HG03571 (cell line): ENCODE results near the gene NDUFC2.
"Not testable (repeated sequence)": the region's sequence is repeated elsewhere in the genome, so short reads cannot be mapped to it uniquely, and the experiment has no call there.

ENCODE experiments used
- ATAC-seq: cut with Tn5 transposase; IDR thresholded peaks from one replicate; pipeline ENCODE4 v1.9.1; 2021; ENCODE audit not compliant: unreplicated experiment

NDUFC2 gene

DNA sequence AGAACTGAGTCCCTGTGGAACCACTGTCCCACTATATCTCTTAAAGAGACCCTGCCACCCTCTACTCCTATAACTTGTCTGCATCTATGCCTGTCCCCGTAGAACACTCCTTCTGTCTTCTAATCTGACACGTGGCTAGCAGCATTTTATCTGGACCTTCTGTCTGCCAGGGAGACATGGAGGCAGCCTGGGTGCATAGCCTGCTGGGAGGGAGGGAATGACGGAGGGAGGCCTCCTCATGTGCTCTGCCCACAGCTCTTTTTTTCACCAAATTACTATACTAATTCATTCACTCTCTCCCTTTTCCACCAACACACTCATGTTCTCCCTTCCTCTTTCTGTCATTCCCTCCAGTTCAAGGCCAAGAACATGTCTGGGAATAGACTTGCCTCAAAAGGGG, 23.6 kb downstream of the NDUFC2 start:
- no peak for ATAC-seq

DNA sequence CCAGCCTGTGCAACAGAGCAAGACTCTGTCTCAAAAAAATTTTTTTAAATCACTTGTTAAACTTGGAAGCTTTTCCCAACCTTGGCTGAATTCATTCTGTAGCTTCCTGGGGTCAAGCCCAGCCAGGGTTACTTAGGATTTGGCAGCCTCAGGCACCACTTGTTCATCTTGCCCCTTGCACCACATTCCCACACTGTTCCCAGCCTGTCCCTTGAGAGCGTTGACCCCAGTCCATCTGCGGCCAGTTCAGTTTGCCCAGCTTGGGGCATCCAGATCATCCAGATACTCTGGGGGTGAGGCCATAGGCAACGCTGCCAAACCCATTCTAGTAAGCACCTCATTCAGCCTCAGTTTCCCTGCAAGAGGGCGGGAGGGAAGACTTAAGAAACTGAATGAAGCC, 24.7 kb downstream of the NDUFC2 start:
- ATAC-seq, result no peak

DNA sequence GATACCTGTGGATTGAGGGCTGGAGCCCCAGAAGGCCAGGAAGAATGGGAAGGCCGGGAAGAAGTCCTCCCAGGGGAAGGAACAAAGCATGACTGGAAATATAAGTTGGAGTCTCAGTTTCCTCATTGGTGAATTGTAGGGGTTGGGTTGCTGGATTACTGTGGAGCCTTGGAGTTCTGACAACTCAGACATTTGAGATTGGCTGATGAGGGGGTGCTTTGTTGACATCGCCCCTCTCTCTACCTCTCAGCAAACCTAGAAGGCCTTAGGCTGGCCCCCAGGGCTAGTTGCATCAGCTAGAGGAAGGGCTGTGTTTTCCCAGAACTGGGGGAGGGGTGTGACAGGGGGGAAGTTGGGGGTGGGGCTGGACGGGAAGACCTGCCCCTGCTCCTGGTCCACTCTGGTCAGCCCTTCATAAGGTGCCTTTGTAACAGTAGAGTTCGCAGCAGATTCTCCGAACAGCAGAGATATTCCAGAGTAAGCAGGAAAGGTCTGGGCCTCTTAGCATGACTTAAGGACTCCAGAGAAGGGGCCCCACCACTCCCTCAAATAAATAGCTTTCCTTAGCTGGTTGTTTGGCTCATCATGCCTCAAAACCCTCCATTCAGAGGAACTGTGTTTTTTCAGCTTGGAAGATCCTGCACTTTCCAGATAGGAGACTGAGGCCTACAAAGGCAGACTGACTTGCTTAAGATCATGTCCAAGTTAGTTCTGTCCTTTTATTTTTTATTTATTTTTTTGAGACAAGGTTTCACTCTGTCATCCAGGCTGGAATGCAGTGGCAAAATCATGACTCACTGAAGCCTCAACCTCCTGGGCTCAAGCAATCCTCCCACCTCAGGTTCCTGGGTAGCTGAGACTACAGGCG, 28.5 kb downstream of the NDUFC2 start:
- no peak for ATAC-seq

DNA sequence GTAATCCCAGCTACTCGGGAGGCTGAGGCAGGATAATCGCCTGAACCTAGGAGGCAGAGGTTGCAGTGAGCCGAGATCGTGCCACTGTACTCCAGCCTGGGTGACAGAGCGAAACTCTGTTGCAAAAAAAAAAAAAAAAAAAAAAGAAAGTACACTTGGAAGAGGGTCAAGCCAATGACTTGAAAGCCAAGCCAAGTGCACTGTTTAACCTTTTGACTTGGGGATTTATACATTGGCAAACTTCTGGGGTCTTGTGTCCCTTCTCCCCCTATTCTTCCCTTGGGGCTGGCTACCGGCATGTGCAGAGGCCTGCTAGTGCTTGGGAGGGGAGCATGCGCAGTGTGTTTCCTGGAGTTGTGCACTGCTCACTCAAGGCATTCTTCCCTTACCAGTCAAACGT, 30.3 kb downstream of the NDUFC2 start:
- ATAC-seq, result no peak

DNA sequence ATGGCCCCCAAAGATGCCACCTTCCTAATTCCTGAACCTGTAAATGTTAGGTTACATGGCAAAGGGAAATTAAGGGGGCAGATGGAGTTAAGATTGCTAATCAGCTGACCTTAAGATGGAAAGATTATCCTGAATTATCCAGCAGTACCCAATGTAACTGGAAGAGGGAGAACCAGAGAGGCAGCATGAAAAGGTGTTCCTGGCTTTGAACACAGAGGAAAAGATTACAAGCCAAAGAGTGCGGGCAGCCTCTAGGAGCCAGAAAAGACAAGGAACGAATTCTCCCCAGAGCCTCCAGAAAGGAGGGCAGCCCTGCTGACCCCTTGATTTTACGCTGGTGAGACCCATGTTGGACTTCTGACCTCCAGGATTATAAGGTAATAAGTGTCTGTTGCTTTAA, 31.1 kb downstream of the NDUFC2 start:
- ATAC-seq, result no peak

DNA sequence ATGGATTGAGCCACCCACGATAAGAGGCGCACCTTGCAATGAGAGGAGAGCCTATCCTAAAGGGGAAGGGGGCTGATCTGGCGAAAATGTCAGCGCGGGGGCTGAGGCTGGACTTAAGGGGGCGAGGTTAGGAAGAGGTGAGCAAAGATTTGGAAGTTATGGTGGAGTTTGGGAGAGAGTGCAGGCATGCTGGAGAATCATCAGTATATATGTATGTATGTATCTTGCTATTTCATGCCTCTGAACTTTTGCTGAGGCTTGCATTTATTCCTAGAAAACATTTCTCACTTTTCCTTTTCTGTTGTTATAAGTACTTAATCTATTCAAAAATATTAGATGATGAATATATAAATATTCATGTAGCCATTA, 33.2 kb downstream of the NDUFC2 start:
- no peak for ATAC-seq

DNA sequence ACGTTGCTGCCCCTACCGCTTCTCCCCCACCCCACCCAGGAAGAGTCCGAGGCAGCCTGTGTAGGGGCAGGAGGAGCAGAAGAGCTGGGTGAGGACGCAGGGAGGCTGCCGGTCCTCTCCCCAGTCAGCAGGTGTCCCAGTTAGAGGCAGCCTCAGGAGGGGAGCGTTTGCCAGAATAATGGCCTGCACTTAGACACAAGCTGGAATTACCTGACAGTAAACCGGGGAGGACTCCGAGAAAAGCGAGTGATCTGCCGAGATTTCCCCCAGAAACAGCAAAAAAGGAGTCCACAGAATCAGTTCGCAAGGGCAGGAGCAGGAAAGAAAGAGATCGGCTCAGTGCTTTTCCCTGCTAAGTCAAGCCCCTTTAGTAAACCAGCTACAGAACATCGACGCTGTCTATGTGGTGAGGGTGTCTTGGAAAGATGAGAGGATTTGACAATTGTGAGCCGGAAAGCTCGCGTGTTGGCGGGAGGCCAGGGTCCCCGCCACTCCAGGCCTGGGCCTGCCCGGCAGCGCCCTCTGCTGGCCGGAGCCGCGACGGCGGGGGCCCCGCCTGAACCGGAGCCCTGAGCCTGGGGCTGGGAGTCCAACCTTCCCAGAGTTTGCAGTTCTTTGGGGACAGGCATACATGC, 33.7 kb downstream of the NDUFC2 start:
- peak; percentile 69 for ATAC-seq

DNA sequence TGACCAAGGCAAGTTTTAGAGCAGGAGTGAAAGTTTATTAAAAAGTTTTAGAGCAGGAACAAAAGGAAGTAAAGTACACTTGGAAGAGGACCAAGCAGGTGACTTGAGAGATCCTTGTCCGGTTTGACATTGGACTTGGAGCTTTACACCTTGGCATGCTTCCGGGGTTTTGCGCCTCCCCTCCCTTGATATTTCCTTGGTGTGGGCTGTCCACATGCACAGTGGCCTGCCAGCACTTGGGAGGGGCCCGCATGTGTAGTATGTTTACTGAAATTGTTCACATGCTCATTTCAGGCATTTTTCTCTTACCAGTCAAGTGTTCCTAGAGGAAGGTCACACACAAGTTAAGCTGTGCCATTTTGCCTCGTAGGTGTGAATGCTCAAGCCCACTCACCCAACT, 35.0 kb downstream of the NDUFC2 start:
- no peak for ATAC-seq

DNA sequence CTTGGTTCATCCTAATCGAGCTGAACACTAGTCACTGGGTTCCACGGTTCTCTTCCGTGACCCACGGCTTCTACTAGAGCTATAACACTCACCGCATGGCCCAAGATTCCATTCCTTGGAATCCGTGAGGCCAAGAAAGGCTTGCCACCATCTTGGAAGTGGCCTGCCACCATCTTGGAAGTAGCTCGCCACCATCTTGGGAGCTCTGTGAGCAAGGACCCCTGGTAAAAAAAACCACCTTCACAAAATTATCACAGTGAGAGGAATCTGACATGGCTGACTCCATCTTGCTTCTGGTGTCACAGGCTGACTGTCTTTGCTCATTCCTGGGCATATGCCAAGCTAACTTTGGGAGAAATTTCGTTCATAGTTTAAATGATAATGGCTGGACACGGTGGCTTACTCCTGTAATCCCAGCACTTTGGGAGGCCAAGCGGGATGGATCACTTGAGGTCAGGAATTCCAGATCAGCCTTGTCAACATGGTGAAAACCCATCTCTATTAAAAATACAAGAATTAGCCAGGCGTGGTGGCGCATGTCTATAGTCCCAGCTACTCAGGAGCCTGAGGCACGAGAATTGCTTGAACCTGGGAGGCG, 37.7 kb downstream of the NDUFC2 start:
- no peak for ATAC-seq

DNA sequence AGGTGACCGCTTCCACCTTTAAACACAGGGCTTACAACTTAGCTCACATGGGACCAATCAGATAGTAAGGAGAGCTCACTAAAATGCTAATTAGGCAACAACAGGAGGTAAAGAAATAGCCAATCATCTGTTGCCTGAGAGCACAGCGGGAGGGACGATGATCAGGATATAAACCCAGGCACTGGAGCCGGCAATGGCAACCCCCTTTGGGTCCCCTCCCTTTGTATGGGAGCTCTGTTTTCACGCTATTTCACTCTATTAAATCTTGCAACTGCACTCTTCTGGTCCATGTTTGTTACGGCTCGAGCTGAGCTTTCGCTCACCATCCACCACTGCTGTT, 38.3 kb downstream of the NDUFC2 start:
- ATAC-seq, result not testable (repeated sequence)

DNA sequence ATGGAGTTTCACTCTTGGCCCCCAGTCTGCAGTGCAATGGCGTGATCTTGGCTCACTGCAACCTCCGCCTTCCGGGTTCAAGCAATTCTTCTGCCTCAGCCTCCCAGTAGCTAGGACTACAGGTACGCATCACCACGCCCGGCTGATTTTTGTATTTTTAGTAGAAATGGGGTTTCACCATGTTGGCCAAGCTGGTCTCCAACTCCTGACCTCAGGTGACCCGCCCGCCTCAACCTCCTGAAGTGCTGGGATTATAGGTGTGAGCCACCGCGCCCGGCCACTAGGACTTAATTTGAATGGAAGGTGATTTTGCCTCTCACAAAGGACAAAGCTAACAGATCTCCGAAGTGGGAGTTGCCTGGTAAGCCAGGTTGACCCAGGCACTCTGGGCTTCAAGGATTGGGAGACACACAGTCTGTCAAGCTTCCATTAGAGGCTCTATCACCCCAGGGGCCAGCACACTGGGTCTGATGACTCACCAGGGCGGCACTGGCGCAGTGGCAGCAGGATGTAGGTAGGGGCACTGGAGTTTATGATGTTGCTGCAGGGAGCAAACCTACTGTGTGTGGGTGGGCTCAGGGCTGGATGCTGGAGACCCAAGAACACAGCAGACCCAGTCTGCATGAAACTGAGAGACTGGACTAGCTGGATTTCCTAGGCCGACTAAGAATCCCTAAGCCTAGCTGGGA, 38.8 kb downstream of the NDUFC2 start:
- ATAC-seq, result no peak

DNA sequence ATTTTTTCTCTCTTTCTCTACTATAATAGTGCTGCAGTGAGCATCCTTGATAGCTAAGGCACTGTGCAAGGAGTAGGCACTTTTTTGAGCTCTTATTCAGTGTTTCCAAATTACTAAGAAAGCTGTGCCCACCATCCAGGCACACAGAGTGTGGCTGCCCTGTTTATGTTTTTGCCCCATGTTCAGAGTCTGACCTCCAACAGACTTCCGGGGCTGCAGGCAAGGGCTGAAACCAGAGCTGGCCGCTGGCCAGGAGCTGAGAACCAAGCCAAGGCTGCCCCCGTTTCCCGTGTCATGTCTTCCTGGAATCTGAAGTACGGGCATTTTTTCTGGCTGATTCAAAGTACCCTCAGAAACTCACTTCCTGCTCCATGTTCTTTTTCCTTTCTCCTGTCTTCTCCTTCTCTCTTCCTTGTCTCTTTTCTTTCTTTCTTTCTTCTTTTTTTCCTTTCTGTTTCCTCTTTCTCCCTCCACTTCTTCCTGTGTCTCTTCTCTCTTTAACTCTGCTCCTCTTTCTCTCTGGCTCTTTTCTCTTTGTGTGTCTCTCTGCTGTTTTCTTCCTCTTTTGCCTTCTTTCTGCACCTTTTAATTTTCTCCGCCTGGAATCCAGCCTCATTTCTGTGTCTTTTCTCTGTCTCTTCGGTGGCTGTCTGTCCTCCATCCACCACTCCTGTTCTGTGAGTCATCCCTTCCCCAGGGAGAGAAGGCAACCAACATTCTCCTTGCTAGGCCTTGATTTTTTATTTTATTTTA, 39.6 kb downstream of the NDUFC2 start:
- ATAC-seq, result peak; percentile 83

DNA sequence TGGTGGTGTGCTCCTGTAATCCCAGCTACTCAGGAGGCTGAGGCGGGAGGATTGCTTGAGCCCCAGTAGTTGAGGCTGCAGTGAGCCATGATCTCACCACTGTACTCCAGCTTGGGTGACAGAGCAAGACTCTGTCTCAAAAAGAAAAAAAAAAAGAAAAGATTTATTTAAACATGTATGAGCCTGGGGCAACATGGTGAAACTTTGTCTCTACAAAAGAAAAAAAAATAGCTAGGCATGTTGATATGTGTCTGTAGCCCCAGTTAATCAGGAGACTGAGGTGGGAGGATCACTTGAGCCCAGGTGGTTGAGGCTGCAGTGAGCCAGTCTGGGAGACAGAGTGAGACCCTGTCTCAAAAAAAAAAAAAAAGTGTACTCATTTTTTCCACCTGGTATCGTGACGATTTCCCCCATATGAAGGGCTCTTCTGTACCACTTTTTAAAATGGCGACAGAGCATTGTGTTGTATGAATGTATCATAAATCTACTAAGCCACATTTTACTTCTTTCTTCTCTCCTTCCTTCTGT, 40.2 kb downstream of the NDUFC2 start:
- no peak for ATAC-seq

DNA sequence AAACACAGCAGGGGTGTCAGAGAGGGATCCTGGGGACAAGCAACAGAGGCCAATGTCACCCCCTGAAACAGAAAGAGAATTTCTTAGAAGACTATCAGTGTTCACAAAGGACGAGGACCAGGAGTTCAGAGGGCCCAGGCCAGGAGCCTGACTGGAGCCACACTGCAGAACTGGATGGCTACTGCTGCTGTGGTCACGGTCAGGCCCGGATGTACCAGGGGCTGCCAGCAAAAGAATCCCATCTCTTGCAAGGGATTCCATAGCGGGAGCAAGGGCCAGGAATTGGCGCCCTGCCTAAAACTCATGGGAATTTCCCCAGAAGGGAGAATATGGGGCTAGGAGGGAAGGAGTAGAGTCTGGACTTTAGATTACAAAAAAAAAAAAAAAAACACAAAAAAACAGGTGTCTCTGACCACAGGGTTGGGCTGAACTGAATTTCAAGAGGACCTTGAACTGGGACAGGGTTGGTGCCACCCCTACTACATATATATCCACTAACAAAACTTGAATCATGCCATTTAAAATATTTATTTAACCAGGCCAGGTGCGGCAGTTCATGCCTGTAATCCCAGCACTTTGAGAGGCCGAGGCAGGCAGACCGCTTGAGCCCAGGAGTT, 40.9 kb downstream of the NDUFC2 start:
- no peak for ATAC-seq

DNA sequence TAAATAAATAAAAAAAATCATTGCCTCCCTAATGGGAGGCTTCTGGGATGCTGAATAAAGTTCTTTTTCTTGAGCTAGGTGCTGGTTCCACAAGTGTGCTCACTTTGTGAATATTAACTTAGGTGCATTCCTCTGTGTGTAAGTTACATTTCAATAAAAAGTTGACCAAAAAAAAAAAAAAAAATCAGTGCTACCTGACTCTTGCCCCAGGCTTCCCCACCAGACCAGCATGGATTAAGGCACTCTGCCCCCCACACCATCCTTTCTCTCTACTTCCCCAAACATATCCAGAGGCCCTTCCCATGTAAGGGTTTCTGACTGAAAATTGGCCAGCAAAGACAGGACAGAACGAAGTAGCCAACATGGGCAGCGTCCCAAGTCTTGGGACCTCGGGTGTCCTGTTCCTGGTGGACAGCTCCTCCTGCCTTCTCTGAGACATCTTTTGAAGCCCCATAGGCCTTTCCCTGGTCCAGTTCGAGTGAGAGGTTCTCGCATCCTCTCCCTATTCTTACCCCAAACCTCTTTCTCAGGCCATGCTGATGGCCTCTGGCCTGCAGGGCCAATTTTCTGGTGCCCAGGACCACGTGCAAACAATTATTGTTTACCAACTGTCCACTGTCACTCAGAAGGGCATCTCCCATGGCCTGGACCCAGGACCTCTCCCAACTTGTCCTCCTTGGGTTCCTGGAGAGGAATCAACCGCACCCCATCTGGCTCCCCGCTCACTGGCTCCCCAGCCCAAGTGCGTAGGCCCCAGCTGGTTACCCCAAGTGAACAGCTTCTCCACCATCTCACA, 41.6 kb downstream of the NDUFC2 start:
- ATAC-seq, result no peak

DNA sequence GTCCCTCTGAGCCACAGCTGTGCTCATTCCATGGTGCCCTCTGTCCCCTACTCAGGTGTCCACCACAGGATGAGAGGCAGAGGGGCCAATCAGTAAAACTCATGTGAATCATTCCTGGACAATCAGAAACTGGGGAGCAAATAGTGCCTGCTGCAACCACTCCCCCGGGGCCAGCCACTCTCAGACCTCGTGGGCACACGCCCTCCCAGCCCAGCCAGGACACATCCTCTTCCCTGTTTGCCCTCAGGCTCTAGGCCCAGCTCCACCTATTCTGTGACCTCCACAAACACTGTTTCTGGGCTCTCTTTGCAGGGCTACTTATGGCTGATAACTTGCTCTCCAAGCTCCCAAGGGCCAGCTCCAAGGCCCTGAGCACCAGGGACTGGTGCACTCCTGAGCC, 42.6 kb downstream of the NDUFC2 start:
- ATAC-seq, result no peak

DNA sequence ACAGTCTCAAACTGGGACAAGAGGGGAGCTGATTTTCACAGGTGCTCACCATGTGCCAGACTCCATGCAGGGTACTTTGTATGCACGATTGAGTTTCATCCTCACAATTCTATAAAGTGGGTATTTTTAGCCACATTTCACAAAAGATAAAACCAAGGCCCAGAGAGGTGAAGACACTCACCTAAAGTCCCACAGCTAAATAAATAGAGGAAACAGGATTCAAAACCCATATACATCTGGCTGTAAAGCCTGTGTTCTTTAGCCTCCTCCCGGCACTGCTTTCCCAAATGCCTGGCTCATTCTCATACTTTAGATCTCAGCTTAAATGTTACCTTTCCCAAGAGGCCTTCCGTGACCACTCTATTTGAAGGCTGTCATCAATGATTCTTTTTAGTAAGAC, 43.3 kb downstream of the NDUFC2 start:
- no peak for ATAC-seq

DNA sequence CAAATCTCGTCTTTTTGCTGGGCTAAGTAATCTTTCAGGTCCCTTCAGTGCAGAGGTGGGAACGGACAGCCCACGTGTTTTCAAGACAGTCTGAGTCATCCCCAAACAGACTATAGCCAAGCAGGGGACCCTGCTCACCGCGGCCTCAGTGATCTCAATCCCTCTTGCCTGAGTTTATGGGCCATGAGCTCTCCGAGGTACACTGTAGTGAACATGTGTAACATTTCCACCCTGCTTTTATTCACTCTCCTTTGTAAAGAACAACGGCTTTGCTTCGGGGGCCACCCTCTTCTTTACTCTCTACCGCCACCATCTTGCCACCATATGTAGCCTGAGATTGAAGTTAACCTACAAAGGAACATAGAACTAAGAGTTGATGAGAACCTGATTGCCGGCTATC, 45.0 kb downstream of the NDUFC2 start:
- no peak for ATAC-seq

DNA sequence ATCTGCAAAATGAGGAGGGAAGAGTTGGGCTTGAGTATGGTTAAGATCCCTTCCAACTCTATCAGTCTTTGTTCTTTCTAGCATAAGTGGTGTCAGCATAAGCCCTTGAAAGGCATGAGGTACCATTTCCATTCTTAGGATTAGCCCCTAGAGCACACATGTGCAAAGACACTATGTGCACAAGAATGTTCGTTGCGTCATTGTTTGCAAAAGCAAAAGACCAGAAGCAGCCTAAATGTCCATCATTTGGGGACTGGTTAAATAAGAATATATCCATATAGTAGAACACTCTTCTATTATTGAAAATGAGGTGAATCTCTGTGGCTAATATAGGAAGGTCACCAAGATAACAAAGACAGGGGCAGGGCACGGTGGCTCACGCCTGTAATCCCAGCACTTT, 46.6 kb downstream of the NDUFC2 start:
- ATAC-seq, result no peak

DNA sequence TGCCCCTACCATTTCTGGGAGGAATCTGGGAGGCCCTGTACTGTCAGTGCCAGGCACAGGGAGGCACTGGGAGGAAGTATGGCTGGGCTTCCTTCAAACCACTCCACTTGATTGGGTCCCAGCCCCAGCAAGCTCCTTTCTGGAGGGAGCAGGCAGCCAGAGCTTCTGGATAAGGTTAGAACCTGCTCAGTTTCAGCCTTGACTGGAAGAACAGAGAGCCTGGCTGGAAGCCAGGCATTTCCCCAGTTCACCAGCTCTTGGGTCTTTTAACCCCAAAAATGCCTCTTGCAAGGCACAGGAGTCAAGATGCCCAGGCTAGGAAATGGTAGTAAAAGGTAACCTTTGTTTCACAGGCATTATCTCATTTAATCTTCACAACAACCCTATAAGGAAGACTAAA, 47.6 kb downstream of the NDUFC2 start:
- ATAC-seq, result no peak
